HepG2 (cell line): ENCODE data around the gene RYR2. TPM values are rescaled to one million over a fixed set of nuclear protein-coding genes. Genes with fewer than 3 reads are reported as not detected.

Experiments
- ATAC-seq: fragments of 200-7000 bp; cut with Tn5 transposase; 3 replicates; pipeline ENCODE4 v1.9.1; 2020; ENCODE audit warnings: mild to moderate bottlenecking, moderate library complexity
- BruUV-seq: library from RNA; stranded (reverse); fragments of 400-500 nt; replicated peaks from 2 replicates; lab custom pipeline; 2021; lab: Mats Ljungman, UMichigan
- CTCF ChIA-PET: fragments of 300-600 bp; formaldehyde crosslinking; extraction: SDS; loops from one replicate; lab custom pipeline; 2021; ENCODE audit warnings: low total read pairs, inconsistent platforms, low intra/inter-chr PET ratio; lab: Yijun Ruan, JAX
- POLR2A ChIA-PET: fragments of 350-600 bp; sonication (Branson Sonifier 250); formaldehyde crosslinking; loops from one replicate; lab custom pipeline; 2020; ENCODE audit warnings: antibody characterized with exemption, inconsistent platforms; lab: Yijun Ruan, JAX
- DNase-seq: peaks from one replicate; pipeline ENCODE4 v3.0.0-alpha.2; 2015; ENCODE audit warnings: low spot score
- FAIRE-seq: peaks from 3 replicates; lab custom pipeline; 2011; peaks lifted over from hg19 to GRCh38; lab: Jason Lieb, UNC
- H2AFZ ChIP-seq: one replicate; pipeline ENCODE4 v1.6.1; 2011; ENCODE audit warnings: low read length, inconsistent platforms
- H3K27ac ChIP-seq: fragments of 300-600 bp; 3 replicates; pipeline ENCODE4 v1.8.0; 2011; ENCODE audit warnings: mixed run types, mild to moderate bottlenecking, mixed read lengths, low read length, inconsistent platforms; ENCODE audit not compliant: insufficient read depth; ENCODE audit errors: extremely low read length
- H3K27me3 ChIP-seq, 2 experiments: fragments of 200-600 bp in 1 of 2; 2 replicates in 1 of 2; 3 replicates in 1 of 2; pipeline versions ENCODE4 v1.6.0 to v1.8.0; 2011; ENCODE audit warnings: low read length in 2 of 2, mild to moderate bottlenecking in 2 of 2, moderate library complexity in 2 of 2, inconsistent platforms in 1 of 2; ENCODE audit not compliant: insufficient read depth in 2 of 2, control insufficient read depth in 1 of 2
- H3K36me3 ChIP-seq, 2 experiments: fragments of 200-600 bp in 1 of 2; replicated peaks in 1 of 2; 2 replicates in 1 of 2; 3 replicates in 1 of 2; pipeline versions ENCODE4 v1.5.1 to v1.8.0; 2011; ENCODE audit warnings: low read length in 2 of 2, inconsistent platforms in 1 of 2; ENCODE audit not compliant: insufficient read depth in 2 of 2, control insufficient read depth in 1 of 2
- H3K4me1 ChIP-seq: 2 replicates; pipeline ENCODE4 v1.5.1; 2012; ENCODE audit warnings: low read length, inconsistent platforms; ENCODE audit not compliant: insufficient read depth
- H3K4me2 ChIP-seq: 2 replicates; pipeline ENCODE4 v1.6.0; 2011; ENCODE audit warnings: low read depth, low read length, inconsistent platforms
- H3K4me3 ChIP-seq, 3 experiments: fragments of 200-600 bp in 1 of 3; sonication (generic), shearing (Covaris generic) in 1 of 3; replicated peaks in 1 of 3; 2 replicates each; pipeline ENCODE4 v1.5.1; 2011 to 2016; ENCODE audit warnings: low read length in 3 of 3, inconsistent platforms in 2 of 3, low read depth in 2 of 3, mild to moderate bottlenecking in 2 of 3, control low read depth in 1 of 3, mixed read lengths in 1 of 3; ENCODE audit not compliant: insufficient read depth in 1 of 3
- H3K79me2 ChIP-seq: one replicate; pipeline ENCODE4 v1.6.1; 2011; ENCODE audit warnings: low read length, inconsistent platforms; ENCODE audit not compliant: insufficient read depth
- H3K9ac ChIP-seq: 2 replicates; pipeline ENCODE4 v1.6.0; 2011; ENCODE audit warnings: mild to moderate bottlenecking, low read depth, low read length, inconsistent platforms; ENCODE audit not compliant: insufficient read depth
- H3K9me3 ChIP-seq: 2 replicates; pipeline ENCODE4 v1.5.1; 2012; ENCODE audit warnings: mild to moderate bottlenecking, low read length
- H4K20me1 ChIP-seq: 2 replicates; pipeline ENCODE4 v1.6.0; 2011; ENCODE audit warnings: inconsistent platforms, mild to moderate bottlenecking, low read length, moderate library complexity; ENCODE audit not compliant: insufficient read depth
- CTCF ChIP-seq: sonication (generic); formaldehyde crosslinking; IDR thresholded peaks from 2 replicates; pipeline ENCODE4 v1.5.0; 2020; ENCODE audit warnings: mild to moderate bottlenecking, missing genetic modification reagents, moderate library complexity
- ELF1 ChIP-seq: sonication (generic); formaldehyde crosslinking; IDR thresholded peaks from 2 replicates; pipeline ENCODE4 v1.4.0; 2020; ENCODE audit warnings: missing genetic modification reagents
- FOXP4 ChIP-seq: sonication (generic); formaldehyde crosslinking; IDR thresholded peaks from 2 replicates; pipeline ENCODE4 v1.4.0; 2020; ENCODE audit warnings: missing genetic modification reagents
- HNF1A ChIP-seq, 2 experiments: sonication (generic) in 1 of 2; formaldehyde crosslinking in 1 of 2; IDR thresholded peaks; 2 replicates each; pipeline versions ENCODE4 v1.4.0 to v1.6.1; 2016 to 2020; ENCODE audit warnings: borderline replicate concordance in 1 of 2, low read depth in 1 of 2, mild to moderate bottlenecking in 1 of 2, missing genetic modification reagents in 1 of 2
- IKZF1 ChIP-seq: fragments of 450-650 bp; IDR thresholded peaks from 2 replicates; pipeline ENCODE4 v1.7.1; 2016
- NR2F1 ChIP-seq, 2 experiments: fragments of 450-650 bp in 1 of 2; formaldehyde crosslinking in 1 of 2; IDR thresholded peaks; 2 replicates each; pipeline versions ENCODE4 v1.5.0 to v1.6.1; 2016 to 2020; ENCODE audit warnings: mild to moderate bottlenecking in 1 of 2, missing compliant biosample characterization in 1 of 2, missing genetic modification reagents in 1 of 2, moderate library complexity in 1 of 2
- RBAK ChIP-seq: sonication (generic); formaldehyde crosslinking; IDR thresholded peaks from 2 replicates; pipeline ENCODE4 v1.5.1; 2020; ENCODE audit warnings: mild to moderate bottlenecking, missing genetic modification reagents
- SP4 ChIP-seq: sonication (generic); formaldehyde crosslinking; IDR thresholded peaks from 2 replicates; pipeline ENCODE4 v1.8.1; 2023; ENCODE audit warnings: mild to moderate bottlenecking, missing genetic modification reagents
- WIZ ChIP-seq: sonication (generic); formaldehyde crosslinking; IDR thresholded peaks from 2 replicates; pipeline ENCODE4 v1.5.1; 2020; ENCODE audit warnings: mild to moderate bottlenecking, missing genetic modification reagents
- ZNF282 ChIP-seq: fragments of 450-650 bp; IDR thresholded peaks from 2 replicates; pipeline ENCODE4 v1.6.1; 2018; ENCODE audit not compliant: partially characterized antibody
- ZNF501 ChIP-seq: sonication (generic); formaldehyde crosslinking; IDR thresholded peaks from 2 replicates; pipeline ENCODE4 v1.5.1; 2020; ENCODE audit warnings: mild to moderate bottlenecking, moderate library complexity, missing genetic modification reagents
- WGBS: methylation state at CpG from one replicate; pipeline ENCODE4 v1.1.6; 2017; ENCODE audit warnings: low lambda C conversion rate; 5-methylcytosine and 5-hydroxymethylcytosine counted together
- in situ Hi-C: cut with HindIII; loops from 2 replicates; pipeline ENCODE4 v1.10.0; 2017; ENCODE audit warnings: low pct_unique_long_range_greater_than_20kb; ENCODE audit not compliant: extremely low pct_ligation_motif_present
- intact Hi-C: fragments of 100-400 bp; cut with micrococcal nuclease; formaldehyde crosslinking; loops from one replicate; pipeline ENCODE4 v1.10.0; 2022; ENCODE audit not compliant: unreplicated experiment
- polyA plus RNA-seq, 8 experiments: library from polyadenylated mRNA; depleted of rRNA in 3 of 8; stranded (reverse) in 7 of 8; unstranded in 1 of 8; fragments of >200 nt; fragmentation: Illumina TruSeq in 4 of 8; extraction: Trizol in 4 of 8; gene quantifications; 2 replicates each; pipeline versions ENCODE4 v1.2.1 to v1.2.3, GENCODE V29; 2011 to 2016; ENCODE audit warnings: low read depth in 4 of 8, missing spikeins in 1 of 8, mixed read lengths in 1 of 8; ENCODE audit not compliant: insufficient read depth in 1 of 8
- total RNA-seq, 5 experiments: library from RNA; depleted of rRNA; stranded (reverse); fragments of >200 nt; fragmentation: Illumina TruSeq; extraction: Trizol; gene quantifications; 2 replicates each; pipeline ENCODE4 v1.2.3, GENCODE V29; 2016; ENCODE audit warnings: low read depth in 1 of 5

RYR2 gene
- total and polyA plus RNA-seq, 2 of the 13 experiments (the other 11 are each of a cell fraction or from before 2014, with no cell fraction given): not detected

DNA sequence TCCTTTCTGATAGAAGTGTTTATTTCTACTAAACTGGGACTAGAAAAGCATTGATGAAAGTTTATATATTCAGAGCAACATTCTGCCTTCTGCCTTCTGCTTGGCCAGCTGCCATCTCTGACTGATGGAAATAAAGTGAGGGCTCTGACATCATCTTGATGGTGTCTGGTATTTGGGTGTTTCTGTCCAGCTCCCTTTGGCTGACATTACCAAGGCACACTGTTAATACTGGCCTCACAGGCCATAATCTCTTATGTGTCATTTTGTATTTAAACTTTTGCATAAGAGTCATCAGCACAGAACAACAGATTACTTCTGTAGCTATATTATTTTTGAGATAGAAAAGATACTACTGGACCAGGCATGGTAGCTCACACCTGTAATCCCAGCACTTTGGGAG is 216.9 kb downstream of the RYR2 start:
- POLR2A ChIA-PET: no interaction called here
- TF ChIP-seq WIZ (CRISPR knock-in tag): no peak
- no peak for TF ChIP-seq SP4
- no peak for TF ChIP-seq FOXP4 (CRISPR knock-in tag)
- TF ChIP-seq ZNF501 (CRISPR knock-in tag): no peak
- CTCF ChIA-PET: no interaction called here
- H2AFZ ChIP-seq: no peak overlapping the region
- H3K4me1 ChIP-seq: no peaks in the 10 kb centered on the region
- DNase-seq (no peak), ATAC-seq (no peak), FAIRE-seq (no peak)
- no peak overlapping the region for H3K4me3 ChIP-seq
- no peaks in the 10 kb centered on the region for H3K36me3 ChIP-seq
- H3K4me2 ChIP-seq: no peak overlapping the region
- H3K27ac ChIP-seq: no peak overlapping the region
- H3K79me2 ChIP-seq: no peaks in the 10 kb centered on the region
- no peak overlapping the region for H3K9ac ChIP-seq
- BruUV-seq: no TSS peak
- H4K20me1 ChIP-seq: no peaks in the 10 kb centered on the region
- in situ Hi-C loops: no loop called here
- no peaks in the 10 kb centered on the region for H3K9me3 ChIP-seq
- no peaks in the 10 kb centered on the region; a peak in 1 of 5 replicates for H3K27me3 ChIP-seq
- intact Hi-C loops: no loop called here

DNA sequence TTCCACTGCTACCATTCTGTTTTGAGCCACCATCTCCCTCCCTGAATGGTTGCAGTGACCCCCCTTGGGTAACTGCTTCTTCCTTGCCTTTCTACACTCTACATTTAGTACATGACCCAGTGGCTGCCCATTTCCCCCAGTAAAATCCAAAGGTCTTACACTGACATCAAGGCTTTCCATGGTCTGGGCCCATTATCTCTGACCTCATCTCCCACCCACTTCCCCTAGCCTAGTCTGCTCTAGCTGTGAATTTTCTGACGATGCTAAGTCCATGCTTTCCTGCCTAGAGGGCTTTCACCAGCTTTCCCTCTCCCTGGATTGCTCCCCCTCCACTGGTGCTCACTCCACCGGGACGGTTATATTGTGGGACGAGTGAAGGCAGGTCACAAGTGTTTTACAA is 219.2 kb downstream of the RYR2 start:
- no peak for FAIRE-seq
- in situ Hi-C loops: no loop called here
- no TSS peak for BruUV-seq
- TF ChIP-seq ZNF282: no peak
- TF ChIP-seq HNF1A (IDR thresholded peaks at IDR 0.05; ENCODE audit: low read depth): no peak
- no peak for TF ChIP-seq HNF1A (CRISPR knock-in tag; IDR thresholded peaks at IDR 0.05; ENCODE audit: borderline replicate concordance)
- no peak for TF ChIP-seq IKZF1
- TF ChIP-seq CTCF (CRISPR knock-in tag): no peak
- TF ChIP-seq RBAK (CRISPR knock-in tag): no peak
- TF ChIP-seq NR2F1 (CRISPR knock-in tag; IDR thresholded peaks at IDR 0.05): no peak
- no peak for TF ChIP-seq ELF1 (CRISPR knock-in tag)

More for the DNA sequence above, 219.2 kb downstream of the RYR2 start:
- no peaks in the 10 kb centered on the region for H3K79me2 ChIP-seq
- ChIA-PET POLR2A (no interaction called here), CTCF (no interaction called here)
- H2AFZ ChIP-seq: no peak overlapping the region
- H3K9ac ChIP-seq: no peak overlapping the region
- no peaks in the 10 kb centered on the region for H4K20me1 ChIP-seq
- H3K4me3 ChIP-seq: no peak overlapping the region
- H3K4me1 ChIP-seq: no peaks in the 10 kb centered on the region
- intact Hi-C loops: no loop called here
- no peak overlapping the region for H3K4me2 ChIP-seq
- ATAC-seq (no peak), DNase-seq (no peak)
- no peaks in the 10 kb centered on the region for H3K9me3 ChIP-seq
- no peak overlapping the region for H3K27ac ChIP-seq
- WGBS: 1% methylated on average over 4 of the region's 4 CpGs
- no peaks in the 10 kb centered on the region; a peak in 1 of 5 replicates for H3K27me3 ChIP-seq
- H3K36me3 ChIP-seq: no peaks in the 10 kb centered on the region
